Sigmoid colon (tissue), 3 donors: ENCODE data around the gene FMNL2.

Experiments
- POLR2A ChIP-seq, 2 donors: fragments of 450-650 bp; IDR thresholded peaks; one replicate each; pipeline ENCODE4 v1.6.1; 2016; ENCODE audit warnings: antibody characterized with exemption in 2 of 2, mild to moderate bottlenecking in 2 of 2, moderate library complexity in 2 of 2
- TF ChIP-seq, protein P1 (sequence below), 4 experiments: fragments of 450-650 bp in 3 of 4; fragments of 200-600 bp in 1 of 4; IDR thresholded peaks; one replicate each; pipeline ENCODE4 v1.5.1; 2016 to 2019; ENCODE audit warnings: antibody characterized with exemption in 4 of 4, mild to moderate bottlenecking in 3 of 4, moderate library complexity in 2 of 4

DNA sequence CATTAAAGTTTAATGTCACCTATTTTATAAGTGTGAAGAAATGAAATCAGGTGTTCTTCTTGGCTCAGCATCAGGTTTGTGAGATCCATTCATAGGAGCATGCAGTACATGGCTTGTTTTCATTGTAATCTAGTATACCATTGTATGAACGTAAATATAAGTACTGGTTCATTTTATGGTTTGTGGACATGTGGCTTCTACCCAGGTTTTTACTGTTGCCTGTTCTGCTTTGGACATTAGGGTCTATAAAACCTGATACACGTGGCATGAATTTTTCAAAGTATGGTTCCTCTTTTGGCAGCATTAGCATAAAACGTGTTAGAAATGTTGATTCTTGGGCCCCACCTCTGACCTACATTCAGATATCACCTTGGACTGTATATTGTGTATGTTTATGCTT is 206.7 kb downstream of the FMNL2 start:
- TF ChIP-seq POLR2A (IDR thresholded peaks at IDR 0.05) = no peak
- TF ChIP-seq, protein P1, sequence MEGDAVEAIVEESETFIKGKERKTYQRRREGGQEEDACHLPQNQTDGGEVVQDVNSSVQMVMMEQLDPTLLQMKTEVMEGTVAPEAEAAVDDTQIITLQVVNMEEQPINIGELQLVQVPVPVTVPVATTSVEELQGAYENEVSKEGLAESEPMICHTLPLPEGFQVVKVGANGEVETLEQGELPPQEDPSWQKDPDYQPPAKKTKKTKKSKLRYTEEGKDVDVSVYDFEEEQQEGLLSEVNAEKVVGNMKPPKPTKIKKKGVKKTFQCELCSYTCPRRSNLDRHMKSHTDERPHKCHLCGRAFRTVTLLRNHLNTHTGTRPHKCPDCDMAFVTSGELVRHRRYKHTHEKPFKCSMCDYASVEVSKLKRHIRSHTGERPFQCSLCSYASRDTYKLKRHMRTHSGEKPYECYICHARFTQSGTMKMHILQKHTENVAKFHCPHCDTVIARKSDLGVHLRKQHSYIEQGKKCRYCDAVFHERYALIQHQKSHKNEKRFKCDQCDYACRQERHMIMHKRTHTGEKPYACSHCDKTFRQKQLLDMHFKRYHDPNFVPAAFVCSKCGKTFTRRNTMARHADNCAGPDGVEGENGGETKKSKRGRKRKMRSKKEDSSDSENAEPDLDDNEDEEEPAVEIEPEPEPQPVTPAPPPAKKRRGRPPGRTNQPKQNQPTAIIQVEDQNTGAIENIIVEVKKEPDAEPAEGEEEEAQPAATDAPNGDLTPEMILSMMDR (IDR thresholded peaks at IDR 0.05) = no peak
